Type B pancreatic cell (in vitro differentiated cells): ENCODE results near the gene MAN2C1. TPM values are rescaled to one million over a fixed set of nuclear protein-coding genes. Genes with fewer than 3 reads are reported as not detected.
"Not testable (repeated sequence)": the region's sequence is repeated elsewhere in the genome, so short reads cannot be mapped to it uniquely, and the experiment has no call there.

Source experiments
- DNase-seq: peaks from one replicate; pipeline ENCODE4 v3.0.0; 2021; ENCODE audit warnings: mixed read lengths; ENCODE audit not compliant: unreplicated experiment; ENCODE audit errors: extremely low spot score
- H3K27ac Mint-ChIP-seq: 2 replicates; pipeline ENCODE4 v1.8.0; 2021; ENCODE audit warnings: mild to moderate bottlenecking, mixed read lengths
- H3K27me3 Mint-ChIP-seq: 2 replicates; pipeline ENCODE4 v1.8.0; 2021; ENCODE audit warnings: mixed read lengths
- H3K36me3 Mint-ChIP-seq: 2 replicates; pipeline ENCODE4 v1.8.0; 2021; ENCODE audit warnings: mixed read lengths
- H3K4me1 Mint-ChIP-seq: one replicate; pipeline ENCODE4 v1.8.0; 2021; ENCODE audit warnings: mixed read lengths; ENCODE audit not compliant: unreplicated experiment
- H3K4me3 Mint-ChIP-seq: 2 replicates; pipeline ENCODE4 v1.8.0; 2021; ENCODE audit warnings: mild to moderate bottlenecking, mixed read lengths
- H3K9me3 Mint-ChIP-seq: 2 replicates; pipeline ENCODE4 v1.8.0; 2021; ENCODE audit warnings: mixed read lengths
- CTCF ChIP-seq: fragments of 200-600 bp; sonication (generic); conservative IDR thresholded peaks from 2 replicates; pipeline ENCODE4 v1.5.0; 2021; ENCODE audit warnings: antibody characterized with exemption, mild to moderate bottlenecking
- total RNA-seq: library from RNA; stranded (reverse); gene quantifications from 2 replicates; pipeline ENCODE4 v1.2.1, GENCODE V29; 2021; ENCODE audit warnings: low replicate concordance

The MAN2C1 gene
- total RNA-seq, 1 donor from 2014 or later: 220 TPM

GRCh38 chr15:75352186-75353080, 16.0 kb downstream of the MAN2C1 start:
- Mint-ChIP-seq H3K36me3 (no peaks in the 10 kb centered on the region), H3K4me1 (no peaks in the 10 kb centered on the region), H3K4me3 (no peak overlapping the region), H3K27me3 (peaks cover under 1% of the 10 kb centered on the region), H3K27ac (no peak overlapping the region), H3K9me3 (no peaks in the 10 kb centered on the region)
- DNase-seq: no peak
- TF ChIP-seq CTCF: no peak

DNA sequence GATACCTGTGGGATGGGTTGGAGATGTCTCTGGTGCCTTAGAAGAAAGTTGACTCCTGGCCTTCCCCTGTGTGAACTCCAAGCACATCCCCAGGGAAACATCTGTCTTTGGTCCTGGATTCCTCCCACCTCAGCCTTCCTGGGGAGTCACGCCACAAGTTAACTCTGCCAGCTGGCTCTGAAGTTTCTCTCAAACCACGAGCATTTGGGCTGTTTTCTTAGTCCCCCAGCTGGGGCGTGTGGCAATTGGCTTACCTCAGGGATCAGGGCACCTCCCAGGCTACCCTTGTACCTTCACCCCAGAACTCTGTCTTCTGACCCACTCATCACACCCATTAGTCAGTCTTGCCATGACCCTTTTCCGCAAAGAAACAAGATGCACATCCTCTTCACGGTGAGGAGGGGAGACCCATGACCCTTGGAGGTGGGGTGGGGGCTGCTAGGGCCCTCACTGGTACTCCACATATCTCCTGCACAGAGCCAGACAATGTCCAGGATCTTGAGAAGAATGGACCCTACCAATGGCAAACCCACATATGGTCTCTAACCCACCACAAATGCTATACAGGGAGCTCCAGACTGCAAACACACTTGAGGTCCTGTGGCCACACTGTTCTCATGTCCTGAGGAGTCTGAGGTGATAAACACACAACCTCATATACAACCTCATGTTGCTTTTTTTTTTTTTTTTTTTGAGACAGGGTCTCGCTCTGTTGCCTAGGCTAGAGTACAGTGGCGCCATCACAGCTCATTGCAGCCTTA, 17.6 kb downstream of the MAN2C1 start:
- Mint-ChIP-seq H3K36me3 (no peaks in the 10 kb centered on the region), H3K27me3 (peaks cover 12% of the 10 kb centered on the region), H3K27ac (no peak overlapping the region), H3K4me1 (no peaks in the 10 kb centered on the region), H3K4me3 (peak overlapping the region; percentile 57), H3K9me3 (no peaks in the 10 kb centered on the region)
- no peak for DNase-seq
- no peak for TF ChIP-seq CTCF

DNA sequence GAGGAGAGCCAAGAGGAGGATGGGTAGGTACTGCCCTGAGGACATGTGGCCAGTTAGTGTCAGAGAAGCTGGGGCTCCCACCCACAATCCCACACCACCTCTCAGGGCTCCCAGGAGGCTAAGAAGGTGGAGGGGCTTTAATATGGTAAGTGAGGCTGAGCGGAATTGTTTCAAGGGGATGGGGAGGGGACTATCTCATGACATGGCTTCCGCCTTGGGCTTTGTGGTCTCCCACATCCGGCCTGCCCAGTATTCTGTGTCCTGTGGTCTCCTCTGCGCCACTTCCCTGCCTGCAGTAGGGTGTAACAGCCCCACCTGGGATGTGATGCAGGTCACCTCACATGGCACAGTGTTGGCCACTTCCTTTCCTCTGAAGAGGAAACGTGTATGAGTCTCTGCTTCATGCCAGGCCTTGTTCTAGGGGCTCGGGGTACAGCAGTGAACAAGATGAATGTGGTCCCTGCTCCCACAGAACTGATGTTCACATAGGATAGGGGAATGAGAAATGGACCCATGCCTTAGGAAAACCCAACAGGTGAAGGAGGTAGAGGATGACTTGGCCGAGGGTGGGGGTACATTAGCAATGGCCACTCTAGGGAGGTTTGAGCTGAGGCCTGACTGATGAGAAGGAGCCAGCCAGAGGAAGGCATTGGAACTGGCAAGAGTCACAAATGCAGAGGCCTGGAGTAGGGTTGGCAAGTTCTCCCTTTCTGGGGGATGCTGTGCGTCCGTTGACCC, 18.4 kb downstream of the MAN2C1 start:
- no peaks in the 10 kb centered on the region for H3K9me3 Mint-ChIP-seq
- no peaks in the 10 kb centered on the region for H3K36me3 Mint-ChIP-seq
- no peaks in the 10 kb centered on the region for H3K4me1 Mint-ChIP-seq
- DNase-seq: no peak
- H3K27me3 Mint-ChIP-seq: peaks cover 18% of the 10 kb centered on the region
- H3K27ac Mint-ChIP-seq: no peak overlapping the region
- TF ChIP-seq CTCF: no peak
- peak overlapping the region; percentile 58 for H3K4me3 Mint-ChIP-seq

GRCh38 chr15:75349351-75349669, 19.1 kb downstream of the MAN2C1 start:
- H3K36me3 Mint-ChIP-seq, H3K27ac Mint-ChIP-seq, DNase-seq, H3K9me3 Mint-ChIP-seq, H3K4me1 Mint-ChIP-seq: not testable (repeated sequence)
- Mint-ChIP-seq H3K4me3 (peak overlapping the region; percentile 90), H3K27me3 (peaks cover 18% of the 10 kb centered on the region)

GRCh38 chr15:75348562-75349350, 19.7 kb downstream of the MAN2C1 start:
- Mint-ChIP-seq H3K9me3 (no peaks in the 10 kb centered on the region), H3K4me3 (peak overlapping the region; percentile 90), H3K4me1 (no peaks in the 10 kb centered on the region), H3K36me3 (no peaks in the 10 kb centered on the region), H3K27ac (no peak overlapping the region), H3K27me3 (peaks cover 18% of the 10 kb centered on the region)
- TF ChIP-seq CTCF: no peak
- no peak for DNase-seq
